Muscle of leg (tissue), 11 donors: ENCODE data around the gene RXYLT1. TPM values are rescaled to one million over a fixed set of nuclear protein-coding genes. Genes with fewer than 3 reads are reported as not detected.

Experiments
- DNase-seq: peaks from one replicate; pipeline ENCODE4 v3.0.0; 2013
- H3K27ac ChIP-seq: one replicate; pipeline ENCODE4 v1.5.1; 2013; ENCODE audit warnings: mild to moderate bottlenecking, low read length, control low read depth
- H3K27me3 ChIP-seq: one replicate; pipeline ENCODE4 v1.6.1; 2013; ENCODE audit warnings: low read length; ENCODE audit not compliant: control insufficient read depth, insufficient read depth
- H3K36me3 ChIP-seq: one replicate; pipeline ENCODE4 v1.6.1; 2013; ENCODE audit warnings: low read length; ENCODE audit not compliant: control insufficient read depth, insufficient read depth
- H3K4me1 ChIP-seq: one replicate; pipeline ENCODE4 v1.6.1; 2013; ENCODE audit warnings: low read length; ENCODE audit not compliant: control insufficient read depth, insufficient read depth
- H3K4me3 ChIP-seq: one replicate; pipeline ENCODE4 v1.5.1; 2013; ENCODE audit warnings: low read length, control low read depth
- H3K9me3 ChIP-seq: replicated peaks from 2 replicates; pipeline ENCODE4 v1.6.1; 2013; ENCODE audit warnings: low read depth, low read length; ENCODE audit not compliant: control insufficient read depth
- WGBS: methylation state at CpG from one replicate; pipeline ENCODE4 v1.1.5; 2013; ENCODE audit warnings: missing lambda C conversion rate; ENCODE audit not compliant: insufficient coverage; 5-methylcytosine and 5-hydroxymethylcytosine counted together
- polyA plus RNA-seq, 8 donors: library from polyadenylated mRNA; unstranded; fragments of 120-200 nt; gene quantifications; one replicate each; pipeline versions ENCODE4 v1.2.1 to v1.2.3, GENCODE V29; 2013; ENCODE audit warnings: inconsistent platforms in 1 of 8, low replicate concordance in 1 of 8; ENCODE audit not compliant: insufficient read length in 8 of 8, insufficient read depth in 1 of 8
- total RNA-seq: library from RNA; stranded (reverse); fragments of 120-200 nt; gene quantifications from one replicate; pipeline ENCODE4 v1.2.4, GENCODE V29; 2013

RXYLT1 gene
- total and polyA plus RNA-seq, 9 donors: 17.0 to 22.0 (median 18.3) TPM

- no peaks in the 10 kb centered on the region for H3K9me3 ChIP-seq
- DNase-seq: no peak
- no peak overlapping the region for H3K27ac ChIP-seq
- WGBS: no CpG with 5 or more reads among the region's 5 CpGs
- H3K36me3 ChIP-seq: no peaks in the 10 kb centered on the region
- no peaks in the 10 kb centered on the region for H3K27me3 ChIP-seq
- no peaks in the 10 kb centered on the region for H3K4me1 ChIP-seq
- H3K4me3 ChIP-seq: no peak overlapping the region
Measured at GRCh38 chr12:63747553-63747952, 32.2 kb upstream of the RXYLT1 start.

- H3K9me3 ChIP-seq: no peaks in the 10 kb centered on the region
- H3K27ac ChIP-seq: no peak overlapping the region
- no peak for DNase-seq
- H3K4me1 ChIP-seq: no peaks in the 10 kb centered on the region
- no peaks in the 10 kb centered on the region for H3K36me3 ChIP-seq
- H3K4me3 ChIP-seq: no peak overlapping the region
- no CpG with 5 or more reads among the region's 2 CpGs for WGBS
- no peaks in the 10 kb centered on the region for H3K27me3 ChIP-seq
Measured at GRCh38 chr12:63752283-63752682, 27.4 kb upstream of the RXYLT1 start.

- H3K4me1 ChIP-seq: no peaks in the 10 kb centered on the region
- DNase-seq: no peak
- H3K4me3 ChIP-seq: no peak overlapping the region
- no peaks in the 10 kb centered on the region for H3K27me3 ChIP-seq
- no peak overlapping the region for H3K27ac ChIP-seq
- WGBS: 83% methylated on average over 1 of the region's 2 CpGs
- no peaks in the 10 kb centered on the region for H3K9me3 ChIP-seq
- H3K36me3 ChIP-seq: no peaks in the 10 kb centered on the region
Measured at GRCh38 chr12:63752841-63753240, 26.9 kb upstream of the RXYLT1 start.

GRCh38 chr12:63753743-63754142 lies 26.0 kb upstream of the RXYLT1 start:
- no peak overlapping the region for H3K27ac ChIP-seq
- no peak overlapping the region for H3K4me3 ChIP-seq
- no peaks in the 10 kb centered on the region for H3K36me3 ChIP-seq
- no peaks in the 10 kb centered on the region for H3K9me3 ChIP-seq
- H3K4me1 ChIP-seq: no peaks in the 10 kb centered on the region
- no peaks in the 10 kb centered on the region for H3K27me3 ChIP-seq
- no peak for DNase-seq

- DNase-seq: no peak
- H3K9me3 ChIP-seq: no peaks in the 10 kb centered on the region
- no peak overlapping the region for H3K27ac ChIP-seq
- no peaks in the 10 kb centered on the region for H3K36me3 ChIP-seq
- no peaks in the 10 kb centered on the region for H3K27me3 ChIP-seq
- no peaks in the 10 kb centered on the region for H3K4me1 ChIP-seq
- H3K4me3 ChIP-seq: no peak overlapping the region
- 40% methylated on average over 1 of the region's 3 CpGs for WGBS
Measured at GRCh38 chr12:63764481-63764880, 15.2 kb upstream of the RXYLT1 start.

- Histone ChIP-seq H3K36me3 (no peaks in the 10 kb centered on the region), H3K27ac (no peak overlapping the region), H3K27me3 (no peaks in the 10 kb centered on the region), H3K9me3 (peaks cover 6% of the 10 kb centered on the region), H3K4me3 (no peak overlapping the region), H3K4me1 (no peaks in the 10 kb centered on the region)
- DNase-seq: no peak
- no CpG with 5 or more reads among the region's 1 CpG for WGBS
Measured at GRCh38 chr12:63766498-63766897, 13.2 kb upstream of the RXYLT1 start.

- Histone ChIP-seq H3K27me3 (no peaks in the 10 kb centered on the region), H3K4me3 (no peak overlapping the region), H3K4me1 (no peaks in the 10 kb centered on the region), H3K27ac (no peak overlapping the region), H3K9me3 (peaks cover 6% of the 10 kb centered on the region), H3K36me3 (no peaks in the 10 kb centered on the region)
- no peak for DNase-seq
- no CpG with 5 or more reads among the region's 1 CpG for WGBS
Measured at GRCh38 chr12:63770375-63770774, 9.3 kb upstream of the RXYLT1 start.

- DNase-seq: no peak
- WGBS: no CpG with 5 or more reads among the region's 1 CpG
- no peak overlapping the region for H3K27ac ChIP-seq
- H3K4me1 ChIP-seq: no peaks in the 10 kb centered on the region
- no peaks in the 10 kb centered on the region for H3K9me3 ChIP-seq
- no peaks in the 10 kb centered on the region for H3K27me3 ChIP-seq
- H3K36me3 ChIP-seq: no peaks in the 10 kb centered on the region
- H3K4me3 ChIP-seq: no peak overlapping the region
Measured at GRCh38 chr12:63777340-63777739, 2.4 kb upstream of the RXYLT1 start.

- no peak overlapping the region for H3K4me3 ChIP-seq
- H3K36me3 ChIP-seq: peaks cover 17% of the 10 kb centered on the region
- no peak for DNase-seq
- H3K4me1 ChIP-seq: no peaks in the 10 kb centered on the region
- H3K27me3 ChIP-seq: no peaks in the 10 kb centered on the region
- 100% methylated on average over 1 of the region's 1 CpG for WGBS
- no peak overlapping the region for H3K27ac ChIP-seq
- H3K9me3 ChIP-seq: no peaks in the 10 kb centered on the region
Measured at GRCh38 chr12:63782466-63782865, 2.8 kb downstream of the RXYLT1 start.

- no CpG with 5 or more reads among the region's 3 CpGs for WGBS
- H3K27ac ChIP-seq: no peak overlapping the region
Measured at GRCh38 chr12:63787306-63787705, 7.6 kb downstream of the RXYLT1 start.

GRCh38 chr12:63790608-63790945 lies 10.9 kb downstream of the RXYLT1 start:
- Histone ChIP-seq H3K36me3 (peaks cover 21% of the 10 kb centered on the region), H3K9me3 (no peaks in the 10 kb centered on the region), H3K27me3 (no peaks in the 10 kb centered on the region)

More at GRCh38 chr12:63787306-63787705, 7.6 kb downstream of the RXYLT1 start:
- Histone ChIP-seq H3K4me1 (no peaks in the 10 kb centered on the region), H3K27me3 (no peaks in the 10 kb centered on the region), H3K4me3 (no peak overlapping the region), H3K9me3 (no peaks in the 10 kb centered on the region), H3K36me3 (peaks cover 30% of the 10 kb centered on the region)
- DNase-seq: no peak

More at GRCh38 chr12:63790608-63790945, 10.9 kb downstream of the RXYLT1 start:
- Histone ChIP-seq H3K4me3 (no peak overlapping the region), H3K27ac (no peak overlapping the region), H3K4me1 (no peaks in the 10 kb centered on the region)
- WGBS: 93% methylated on average over 2 of the region's 4 CpGs
- no peak for DNase-seq
